ENCODE results near the gene ZDHHC18.

DNA sequence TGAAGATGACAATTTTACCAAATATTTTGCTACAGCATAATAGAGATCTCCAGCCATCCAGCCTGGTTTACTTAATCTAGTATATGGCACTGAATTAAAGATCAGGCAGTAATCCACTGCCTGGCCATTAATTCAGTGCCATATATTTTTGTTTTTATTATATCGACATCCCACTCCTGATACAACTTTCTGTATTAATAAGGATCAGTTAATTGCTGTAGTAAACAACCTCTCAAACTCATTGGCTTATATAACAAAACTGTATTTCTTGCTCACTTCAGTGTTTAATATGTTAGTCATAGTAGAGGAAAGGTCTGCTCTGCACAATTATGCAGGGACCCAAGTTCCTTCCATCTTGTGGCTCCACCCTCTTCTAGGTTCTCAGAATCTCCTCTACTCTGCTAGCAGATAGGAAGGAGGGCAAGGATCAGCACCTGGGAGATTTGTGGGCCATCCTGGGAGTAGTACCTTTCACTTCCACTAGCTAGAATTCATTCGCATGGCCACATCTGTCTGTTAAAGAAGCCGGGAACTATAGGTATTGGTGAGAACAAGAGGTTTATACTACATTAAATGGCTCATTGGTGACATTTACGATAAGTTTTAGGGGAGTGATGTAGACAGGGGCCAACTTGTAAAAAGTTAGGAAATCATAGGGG is 3.6 kb upstream of the ZDHHC18 start:
- TF ChIP-seq, protein P1, sequence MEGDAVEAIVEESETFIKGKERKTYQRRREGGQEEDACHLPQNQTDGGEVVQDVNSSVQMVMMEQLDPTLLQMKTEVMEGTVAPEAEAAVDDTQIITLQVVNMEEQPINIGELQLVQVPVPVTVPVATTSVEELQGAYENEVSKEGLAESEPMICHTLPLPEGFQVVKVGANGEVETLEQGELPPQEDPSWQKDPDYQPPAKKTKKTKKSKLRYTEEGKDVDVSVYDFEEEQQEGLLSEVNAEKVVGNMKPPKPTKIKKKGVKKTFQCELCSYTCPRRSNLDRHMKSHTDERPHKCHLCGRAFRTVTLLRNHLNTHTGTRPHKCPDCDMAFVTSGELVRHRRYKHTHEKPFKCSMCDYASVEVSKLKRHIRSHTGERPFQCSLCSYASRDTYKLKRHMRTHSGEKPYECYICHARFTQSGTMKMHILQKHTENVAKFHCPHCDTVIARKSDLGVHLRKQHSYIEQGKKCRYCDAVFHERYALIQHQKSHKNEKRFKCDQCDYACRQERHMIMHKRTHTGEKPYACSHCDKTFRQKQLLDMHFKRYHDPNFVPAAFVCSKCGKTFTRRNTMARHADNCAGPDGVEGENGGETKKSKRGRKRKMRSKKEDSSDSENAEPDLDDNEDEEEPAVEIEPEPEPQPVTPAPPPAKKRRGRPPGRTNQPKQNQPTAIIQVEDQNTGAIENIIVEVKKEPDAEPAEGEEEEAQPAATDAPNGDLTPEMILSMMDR (IDR thresholded peaks at IDR 0.05), result no peak
- TF ChIP-seq POLR2A (IDR thresholded peaks at IDR 0.05), result no peak
